A549 (cell line): ENCODE results near the gene MLLT3. TPM values are rescaled to one million over a fixed set of nuclear protein-coding genes. Genes with fewer than 3 reads are reported as not detected.

Experiments
- ATAC-seq, 2 experiments: fragments of 200-7000 bp in 1 of 2; fragments of >200 bp in 1 of 2; cut with Nextera tagmentation in 1 of 2; cut with Tn5 transposase in 1 of 2; 3 replicates each; pipeline versions ENCODE4 v1.8.0 to v1.9.1; 2018 to 2020; ENCODE audit warnings: mild to moderate bottlenecking in 1 of 2, moderate library complexity in 1 of 2
- CTCF ChIA-PET: fragments of 300-600 bp; sonication (Branson Sonifier 250); formaldehyde crosslinking; extraction: SDS; loops from one replicate; lab custom pipeline; 2021; ENCODE audit warnings: antibody characterized with exemption, inconsistent platforms; lab: Yijun Ruan, JAX
- POLR2A ChIA-PET: fragments of 350-600 bp; formaldehyde crosslinking; extraction: SDS; loops from one replicate; lab custom pipeline; 2021; ENCODE audit warnings: antibody characterized with exemption, inconsistent platforms; lab: Yijun Ruan, JAX
- DNase-seq, 2 experiments: peaks; one replicate each; pipeline versions ENCODE4 v3.0.0 to v3.0.0-alpha.2; 2011 to 2016; ENCODE audit warnings: low read depth in 1 of 2, low spot score in 1 of 2
- FAIRE-seq: peaks from 2 replicates; lab custom pipeline; 2011; peaks lifted over from hg19 to GRCh38; lab: Jason Lieb, UNC
- H3K27ac ChIP-seq, 2 experiments: fragments of >200 bp; sonication (Bioruptor Twin); formaldehyde crosslinking; 3 replicates each; pipeline ENCODE4 v1.5.1; 2016 to 2017
- H3K4me1 ChIP-seq: fragments of >200 bp; sonication (Bioruptor Twin); formaldehyde crosslinking; 3 replicates; pipeline ENCODE4 v1.6.1; 2016
- H3K4me2 ChIP-seq: fragments of >200 bp; sonication (Bioruptor Twin); formaldehyde crosslinking; 3 replicates; pipeline ENCODE4 v1.6.1; 2016
- H3K4me3 ChIP-seq: fragments of >200 bp; sonication (Bioruptor Twin); formaldehyde crosslinking; 3 replicates; pipeline ENCODE4 v1.5.1; 2016
- H3K9me3 ChIP-seq: fragments of >200 bp; sonication (Bioruptor Twin); formaldehyde crosslinking; 3 replicates; pipeline ENCODE4 v1.6.1; 2016
- BHLHE40 ChIP-seq: IDR thresholded peaks from 2 replicates; pipeline ENCODE4 v1.6.1; 2012; ENCODE audit warnings: low read depth, low read length, inconsistent platforms
- CBX8 ChIP-seq: fragments of 200-600 bp; sonication (generic); IDR thresholded peaks from 2 replicates; pipeline ENCODE4 v1.6.1; 2016
- CHD4 ChIP-seq: fragments of 200-600 bp; sonication (generic); IDR thresholded peaks from 2 replicates; pipeline ENCODE4 v1.6.1; 2016; ENCODE audit warnings: antibody characterized with exemption, mild to moderate bottlenecking, borderline replicate concordance
- EHF ChIP-seq: fragments of 250-450 bp; sonication (Bioruptor Pico); IDR thresholded peaks from 2 replicates; pipeline ENCODE4 v1.5.0; 2020; ENCODE audit warnings: mild to moderate bottlenecking
- EHMT2 ChIP-seq: fragments of 200-600 bp; sonication (generic); IDR thresholded peaks from 2 replicates; pipeline ENCODE4 v1.6.1; 2016; ENCODE audit warnings: antibody characterized with exemption, low read depth, mild to moderate bottlenecking, moderate library complexity
- FOXS1 ChIP-seq: fragments of 250-450 bp; sonication (Bioruptor Pico); IDR thresholded peaks from 2 replicates; pipeline ENCODE4 v1.5.0; 2020; ENCODE audit warnings: mild to moderate bottlenecking, moderate library complexity
- HOXA7 ChIP-seq: fragments of 250-450 bp; sonication (Bioruptor Pico); IDR thresholded peaks from 2 replicates; pipeline ENCODE4 v1.5.0; 2020; ENCODE audit warnings: mild to moderate bottlenecking, moderate library complexity
- JUN ChIP-seq, 2 experiments: fragments of >200 bp; sonication (Bioruptor Twin); formaldehyde crosslinking; IDR thresholded peaks; 2 replicates in 1 of 2; 3 replicates in 1 of 2; pipeline ENCODE4 v1.6.1; 2016 to 2017
- MYC ChIP-seq: IDR thresholded peaks from 2 replicates; pipeline ENCODE4 v1.6.1; 2012; ENCODE audit warnings: mild to moderate bottlenecking, inconsistent platforms, low read length, improper control_type of control experiment, borderline replicate concordance
- NPAS2 ChIP-seq: fragments of 250-450 bp; sonication (Bioruptor Pico); IDR thresholded peaks from 2 replicates; pipeline ENCODE4 v1.8.0; 2022; ENCODE audit warnings: mild to moderate bottlenecking, moderate library complexity, borderline replicate concordance
- POLR2AphosphoS2 ChIP-seq: conservative IDR thresholded peaks from 2 replicates; pipeline ENCODE4 v1.6.1; 2012; ENCODE audit warnings: low read length, improper control_type of control experiment, inconsistent platforms
- RCOR1 ChIP-seq: fragments of 150-350 bp; IDR thresholded peaks from 2 replicates; pipeline ENCODE4 v1.6.1; 2014; ENCODE audit warnings: antibody characterized with exemption, low read length, low read depth
- SMC3 ChIP-seq: fragments of >200 bp; sonication (Bioruptor Twin); formaldehyde crosslinking; IDR thresholded peaks from 3 replicates; pipeline ENCODE4 v1.6.1; 2018; ENCODE audit warnings: inconsistent platforms
- TP53 ChIP-seq: fragments of 250-450 bp; sonication (Bioruptor Pico); IDR thresholded peaks from 2 replicates; pipeline ENCODE4 v1.5.0; 2021; ENCODE audit warnings: mild to moderate bottlenecking, moderate library complexity
- ZC3H11A ChIP-seq: fragments of 450-650 bp; IDR thresholded peaks from 2 replicates; pipeline ENCODE4 v1.6.1; 2014; ENCODE audit warnings: antibody characterized with exemption, mild to moderate bottlenecking
- ZFP36 ChIP-seq: fragments of 450-650 bp; IDR thresholded peaks from 2 replicates; pipeline ENCODE4 v1.6.1; 2014; ENCODE audit warnings: borderline replicate concordance; ENCODE audit not compliant: partially characterized antibody
- ZSCAN20 ChIP-seq: fragments of 250-450 bp; sonication (Bioruptor Pico); IDR thresholded peaks from 2 replicates; pipeline ENCODE4 v1.8.0; 2022; ENCODE audit warnings: mild to moderate bottlenecking, moderate library complexity
- WGBS: methylation state at CpG from one replicate; pipeline ENCODE4 v1.1.6; 2017; ENCODE audit errors: missing lambda C conversion rate; 5-methylcytosine and 5-hydroxymethylcytosine counted together
- polyA plus RNA-seq, 4 experiments: library from polyadenylated mRNA; depleted of rRNA in 3 of 4; stranded (reverse); fragments of >200 nt; fragmentation: RNase III in 1 of 4; extraction: RNeasy Plus Mini Kit Qiagen cat#74134 plus additional on column Dnase treatment in 1 of 4; gene quantifications; 2 replicates in 3 of 4; 3 replicates in 1 of 4; pipeline ENCODE4 v1.2.3, GENCODE V29; 2011 to 2017
- TF ChIP-seq, protein P1 (sequence below): fragments of 200-600 bp; sonication (generic); IDR thresholded peaks from 2 replicates; pipeline ENCODE4 v1.6.1; 2016; ENCODE audit warnings: antibody characterized with exemption, mild to moderate bottlenecking, moderate library complexity
- TF ChIP-seq, protein P2 (sequence below): fragments of >200 bp; sonication (Bioruptor Twin); formaldehyde crosslinking; IDR thresholded peaks from 3 replicates; pipeline ENCODE4 v1.6.1; 2016
- TF ChIP-seq, protein P3 (sequence below): fragments of 250-450 bp; sonication (Bioruptor Pico); IDR thresholded peaks from 2 replicates; pipeline ENCODE4 v1.5.0; 2021; ENCODE audit warnings: mild to moderate bottlenecking, moderate library complexity, borderline replicate concordance

MLLT3 gene
- polyA plus RNA-seq, 2 of the 4 experiments (the other 2 are of a cell fraction), result 14.3 to 47.6 TPM

DNA sequence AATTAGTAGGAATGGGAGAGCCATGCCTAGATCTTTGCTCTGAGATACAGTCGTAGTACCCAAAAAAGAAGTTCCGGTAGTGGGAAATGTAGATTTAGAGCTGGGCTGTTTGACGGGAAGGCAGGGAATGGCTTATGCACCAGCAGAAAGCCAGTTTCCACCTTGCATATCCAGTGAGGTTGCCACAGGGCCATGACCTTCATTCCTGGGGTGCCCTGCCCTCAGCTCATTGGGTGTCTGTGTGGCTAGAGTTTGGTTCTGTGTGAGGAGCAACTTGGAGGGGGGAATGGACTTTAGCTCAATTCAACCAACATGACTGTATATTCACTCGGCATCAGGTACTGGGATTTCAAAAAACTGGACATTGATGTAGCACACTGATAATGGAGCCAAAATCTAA, 300.1 kb downstream of the MLLT3 start:
- 91% methylated on average over 4 of the region's 4 CpGs for WGBS

DNA sequence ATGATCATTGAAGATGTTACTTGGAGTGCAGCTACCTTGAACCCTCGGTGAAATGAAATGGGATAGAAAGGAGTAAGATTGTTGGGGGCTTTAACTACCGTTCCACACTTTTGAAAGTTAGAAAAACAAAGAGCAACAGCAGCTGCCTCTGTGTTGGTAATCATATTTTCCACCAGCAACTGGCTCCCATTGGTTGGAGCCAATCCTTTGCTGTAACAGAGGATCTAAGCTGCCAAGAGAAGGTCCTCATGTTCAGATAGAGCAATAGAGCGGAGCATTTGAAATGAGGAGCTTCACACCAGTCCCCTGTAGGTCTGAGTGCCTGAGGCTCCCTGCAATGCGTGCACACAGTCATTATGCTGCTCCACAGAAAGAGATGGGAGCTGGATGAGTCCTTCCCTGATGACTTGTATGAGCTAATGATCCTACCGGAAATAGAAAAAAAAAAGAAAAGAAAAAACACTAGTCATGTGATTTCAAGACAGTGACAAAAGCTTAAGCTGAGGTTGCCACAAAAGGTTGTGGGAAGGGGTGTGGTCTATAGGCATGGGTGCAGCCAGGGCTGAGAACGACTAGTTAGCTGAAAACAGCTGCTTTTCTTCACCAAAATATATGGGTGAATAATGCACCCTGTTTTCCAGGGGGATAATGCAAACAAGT, 300.7 kb downstream of the MLLT3 start:
- CTCF ChIA-PET, result interaction anchor here (1.1 kb wide), 2 partner anchors 23 to 790 kb away, joined by 3 to 5 read pairs; no protein-coding TSS in a partner anchor
- TF ChIP-seq EHF, result no peak

More for the DNA sequence above, 300.1 kb downstream of the MLLT3 start:
- no peak overlapping the region for H3K27ac ChIP-seq
- H3K4me2 ChIP-seq, result no peak overlapping the region
- TF ChIP-seq JUN (IDR thresholded peaks at IDR 0.05), result no peak
- TF ChIP-seq, protein P1, sequence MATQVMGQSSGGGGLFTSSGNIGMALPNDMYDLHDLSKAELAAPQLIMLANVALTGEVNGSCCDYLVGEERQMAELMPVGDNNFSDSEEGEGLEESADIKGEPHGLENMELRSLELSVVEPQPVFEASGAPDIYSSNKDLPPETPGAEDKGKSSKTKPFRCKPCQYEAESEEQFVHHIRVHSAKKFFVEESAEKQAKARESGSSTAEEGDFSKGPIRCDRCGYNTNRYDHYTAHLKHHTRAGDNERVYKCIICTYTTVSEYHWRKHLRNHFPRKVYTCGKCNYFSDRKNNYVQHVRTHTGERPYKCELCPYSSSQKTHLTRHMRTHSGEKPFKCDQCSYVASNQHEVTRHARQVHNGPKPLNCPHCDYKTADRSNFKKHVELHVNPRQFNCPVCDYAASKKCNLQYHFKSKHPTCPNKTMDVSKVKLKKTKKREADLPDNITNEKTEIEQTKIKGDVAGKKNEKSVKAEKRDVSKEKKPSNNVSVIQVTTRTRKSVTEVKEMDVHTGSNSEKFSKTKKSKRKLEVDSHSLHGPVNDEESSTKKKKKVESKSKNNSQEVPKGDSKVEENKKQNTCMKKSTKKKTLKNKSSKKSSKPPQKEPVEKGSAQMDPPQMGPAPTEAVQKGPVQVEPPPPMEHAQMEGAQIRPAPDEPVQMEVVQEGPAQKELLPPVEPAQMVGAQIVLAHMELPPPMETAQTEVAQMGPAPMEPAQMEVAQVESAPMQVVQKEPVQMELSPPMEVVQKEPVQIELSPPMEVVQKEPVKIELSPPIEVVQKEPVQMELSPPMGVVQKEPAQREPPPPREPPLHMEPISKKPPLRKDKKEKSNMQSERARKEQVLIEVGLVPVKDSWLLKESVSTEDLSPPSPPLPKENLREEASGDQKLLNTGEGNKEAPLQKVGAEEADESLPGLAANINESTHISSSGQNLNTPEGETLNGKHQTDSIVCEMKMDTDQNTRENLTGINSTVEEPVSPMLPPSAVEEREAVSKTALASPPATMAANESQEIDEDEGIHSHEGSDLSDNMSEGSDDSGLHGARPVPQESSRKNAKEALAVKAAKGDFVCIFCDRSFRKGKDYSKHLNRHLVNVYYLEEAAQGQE, result no peak
- TF ChIP-seq ZFP36, result no peak
- no peak for TF ChIP-seq CBX8
- no peak for TF ChIP-seq TP53 (CRISPR knock-in tag)
- no peak for TF ChIP-seq CHD4
- no peak for TF ChIP-seq ZC3H11A
- TF ChIP-seq FOXS1 (CRISPR knock-in tag), result no peak
- no peak for DNase-seq
- H3K4me3 ChIP-seq, result no peak overlapping the region
- peaks cover 13% of the 10 kb centered on the region; the same call in 1 of the 3 replicates for H3K4me1 ChIP-seq
- POLR2A ChIA-PET, result no interaction called here
- CTCF ChIA-PET, result interaction anchor here (1.1 to 1.2 kb wide), 2 partner anchors 22 to 789 kb away, joined by 4 to 5 read pairs; no protein-coding TSS in a partner anchor
- no peak for FAIRE-seq
- no peaks in the 10 kb centered on the region for H3K9me3 ChIP-seq
- ATAC-seq, result no peak

DNA sequence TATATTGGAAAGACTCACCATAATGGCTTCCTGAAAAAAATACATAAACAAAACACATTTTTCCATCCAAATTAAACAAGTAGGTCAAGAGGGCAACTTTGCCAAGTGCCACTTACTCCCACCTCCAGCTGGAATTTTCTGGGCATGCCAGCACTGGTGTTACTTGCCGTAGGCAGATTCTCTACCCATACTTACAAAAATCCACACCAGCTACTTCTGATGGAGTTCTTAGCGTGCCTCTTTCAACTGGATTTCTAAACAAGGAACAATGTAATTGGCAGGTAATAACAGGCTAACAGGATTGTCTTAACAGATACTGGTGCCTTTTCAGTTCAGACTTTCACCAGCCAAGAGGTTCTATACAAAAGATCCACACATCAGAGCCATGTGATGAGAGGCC, 301.4 kb downstream of the MLLT3 start:
- CTCF ChIA-PET, result interaction anchor here (0.9 to 1.1 kb wide), 3 partner anchors 10 to 790 kb away, joined by 3 read pairs; no protein-coding TSS in a partner anchor
- WGBS, result 86% methylated on average over 2 of the region's 2 CpGs
- DNase-seq, result no peak
- POLR2A ChIA-PET, result no interaction called here
- Histone ChIP-seq H3K27ac (no peak overlapping the region), H3K4me1 (peaks cover 13% of the 10 kb centered on the region; the same call in 1 of the 3 replicates), H3K9me3 (no peaks in the 10 kb centered on the region), H3K4me2 (no peak overlapping the region), H3K4me3 (no peak overlapping the region)
- no peak for TF ChIP-seq BHLHE40
- TF ChIP-seq HOXA7 (CRISPR knock-in tag), result no peak
- TF ChIP-seq MYC, result no peak
- TF ChIP-seq, protein P2, sequence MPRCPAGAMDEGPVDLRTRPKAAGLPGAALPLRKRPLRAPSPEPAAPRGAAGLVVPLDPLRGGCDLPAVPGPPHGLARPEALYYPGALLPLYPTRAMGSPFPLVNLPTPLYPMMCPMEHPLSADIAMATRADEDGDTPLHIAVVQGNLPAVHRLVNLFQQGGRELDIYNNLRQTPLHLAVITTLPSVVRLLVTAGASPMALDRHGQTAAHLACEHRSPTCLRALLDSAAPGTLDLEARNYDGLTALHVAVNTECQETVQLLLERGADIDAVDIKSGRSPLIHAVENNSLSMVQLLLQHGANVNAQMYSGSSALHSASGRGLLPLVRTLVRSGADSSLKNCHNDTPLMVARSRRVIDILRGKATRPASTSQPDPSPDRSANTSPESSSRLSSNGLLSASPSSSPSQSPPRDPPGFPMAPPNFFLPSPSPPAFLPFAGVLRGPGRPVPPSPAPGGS, result no peak
- TF ChIP-seq SMC3, result no peak
- no peak for TF ChIP-seq RCOR1
- no peak for TF ChIP-seq NPAS2 (CRISPR knock-in tag)
- TF ChIP-seq, protein P1, result no peak
- TF ChIP-seq ZSCAN20 (CRISPR knock-in tag), result no peak
- TF ChIP-seq EHMT2, result no peak
- TF ChIP-seq, protein P3, sequence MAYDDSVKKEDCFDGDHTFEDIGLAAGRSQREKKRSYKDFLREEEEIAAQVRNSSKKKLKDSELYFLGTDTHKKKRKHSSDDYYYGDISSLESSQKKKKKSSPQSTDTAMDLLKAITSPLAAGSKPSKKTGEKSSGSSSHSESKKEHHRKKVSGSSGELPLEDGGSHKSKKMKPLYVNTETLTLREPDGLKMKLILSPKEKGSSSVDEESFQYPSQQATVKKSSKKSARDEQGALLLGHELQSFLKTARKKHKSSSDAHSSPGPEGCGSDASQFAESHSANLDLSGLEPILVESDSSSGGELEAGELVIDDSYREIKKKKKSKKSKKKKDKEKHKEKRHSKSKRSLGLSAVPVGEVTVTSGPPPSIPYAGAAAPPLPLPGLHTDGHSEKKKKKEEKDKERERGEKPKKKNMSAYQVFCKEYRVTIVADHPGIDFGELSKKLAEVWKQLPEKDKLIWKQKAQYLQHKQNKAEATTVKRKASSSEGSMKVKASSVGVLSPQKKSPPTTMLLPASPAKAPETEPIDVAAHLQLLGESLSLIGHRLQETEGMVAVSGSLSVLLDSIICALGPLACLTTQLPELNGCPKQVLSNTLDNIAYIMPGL, result no peak
- no peak for TF ChIP-seq POLR2AphosphoS2
- FAIRE-seq, result no peak
- ATAC-seq, result no peak

More for the DNA sequence above, 300.7 kb downstream of the MLLT3 start:
- no peak overlapping the region for H3K4me3 ChIP-seq
- no peak overlapping the region for H3K27ac ChIP-seq
- POLR2A ChIA-PET, result no interaction called here
- H3K4me1 ChIP-seq, result peaks cover 13% of the 10 kb centered on the region; the same call in 1 of the 3 replicates
- WGBS, result 53% methylated on average over 6 of the region's 6 CpGs
- no peak for FAIRE-seq
- no peak for DNase-seq
- H3K9me3 ChIP-seq, result no peaks in the 10 kb centered on the region
- H3K4me2 ChIP-seq, result no peak overlapping the region
- ATAC-seq, result no peak
